ENCODE data around the gene CDC37L1. TPM values are rescaled to one million over a fixed set of nuclear protein-coding genes. Genes with fewer than 3 reads are reported as not detected.

The CDC37L1 gene
- total and polyA plus RNA-seq, 2 of the 8 experiments (the other 6 are each of a cell fraction or from before 2014, with no cell fraction given): 4.6 to 23.8 TPM

- no peak for TF ChIP-seq CHD7 (IDR thresholded peaks at IDR 0.05; ENCODE audit: insufficient replicate concordance, low read length)
- TF ChIP-seq CHD1 (IDR thresholded peaks at IDR 0.05; ENCODE audit: low read depth, low read length): no peak
- TF ChIP-seq RBBP5 (IDR thresholded peaks at IDR 0.05; ENCODE audit: borderline replicate concordance, low read depth, low read length): no peak
- TF ChIP-seq EGR1 (IDR thresholded peaks at IDR 0.05; ENCODE audit: borderline replicate concordance, low read depth, low read length): no peak
- TF ChIP-seq HDAC2 (IDR thresholded peaks at IDR 0.05; ENCODE audit: borderline replicate concordance in 1 of 2, low read depth in 2 of 2, low read length in 2 of 2): no peak
- TF ChIP-seq POLR2A (IDR thresholded peaks at IDR 0.05; ENCODE audit: control extremely low read depth in 1 of 2, low read depth in 2 of 2, low read length in 2 of 2): no peak
- TF ChIP-seq EP300 (IDR thresholded peaks at IDR 0.05; ENCODE audit: borderline replicate concordance in 1 of 2, low read depth in 2 of 2, low read length in 2 of 2): no peak
- TF ChIP-seq POU5F1 (IDR thresholded peaks at IDR 0.05; ENCODE audit: low read depth, low read length): no peak
Observed at GRCh38 chr9:4713849-4714248, 34.5 kb downstream of the CDC37L1 start (continued).
